DMS114 treated with DMSO at 0.1 percent for 48 hours (cell line): Measurements from ENCODE around the gene CEP112.

Source experiments
- DNase-seq: peaks from one replicate; lab custom pipeline; 2025; ENCODE audit not compliant: unreplicated experiment; lab: John Stamatoyannopoulos, UW

The CEP112 gene

GRCh38 chr17:65895969-65896368 is 296.0 kb downstream of the CEP112 start:
- DNase-seq = no peak

- no peak for DNase-seq
Observed at GRCh38 chr17:65893692-65894279, 298.1 kb downstream of the CEP112 start.

GRCh38 chr17:65892912-65893377 is 299.0 kb downstream of the CEP112 start:
- DNase-seq = no peak

GRCh38 chr17:65891231-65891735 is 300.6 kb downstream of the CEP112 start:
- no peak for DNase-seq

GRCh38 chr17:65888649-65889048 is 303.3 kb downstream of the CEP112 start:
- no peak for DNase-seq

- no peak for DNase-seq
Observed at GRCh38 chr17:65886315-65887245, 305.4 kb downstream of the CEP112 start.

- DNase-seq = no peak
Observed at GRCh38 chr17:65885541-65886312, 306.2 kb downstream of the CEP112 start.

- no peak for DNase-seq
Observed at GRCh38 chr17:65876985-65877384, 314.9 kb downstream of the CEP112 start.

GRCh38 chr17:65868881-65869280 is 323.1 kb downstream of the CEP112 start:
- no peak for DNase-seq

GRCh38 chr17:65867014-65867413 is 324.9 kb downstream of the CEP112 start:
- DNase-seq = no peak

- DNase-seq = no peak
Observed at GRCh38 chr17:65865715-65866425, 326.1 kb downstream of the CEP112 start.

- DNase-seq = no peak
Observed at GRCh38 chr17:65864394-65864793, 327.5 kb downstream of the CEP112 start.

GRCh38 chr17:65857718-65858117 is 334.2 kb downstream of the CEP112 start:
- DNase-seq = no peak

GRCh38 chr17:65856865-65857264 is 335.1 kb downstream of the CEP112 start:
- DNase-seq = no peak

GRCh38 chr17:65855675-65856074 is 336.3 kb downstream of the CEP112 start:
- DNase-seq = no peak

GRCh38 chr17:65855245-65855644 is 336.7 kb downstream of the CEP112 start:
- no peak for DNase-seq

- DNase-seq = no peak
Observed at GRCh38 chr17:65853816-65854215, 338.1 kb downstream of the CEP112 start.

GRCh38 chr17:65852911-65853310 is 339.0 kb downstream of the CEP112 start:
- DNase-seq = no peak

- DNase-seq = no peak
Observed at GRCh38 chr17:65851965-65852736, 339.8 kb downstream of the CEP112 start.

- no peak for DNase-seq
Observed at GRCh38 chr17:65850486-65850885, 341.4 kb downstream of the CEP112 start.
